ENCODE results near the gene LZTS2. TPM values are rescaled to one million over a fixed set of nuclear protein-coding genes. Genes with fewer than 3 reads are reported as not detected.

Gene LZTS2
- total and polyA plus RNA-seq, 10 of the 15 experiments (the other 5 are each of a cell fraction or from before 2014, with no cell fraction given) = 0.08 to 13.4 (median 7.2) TPM

GRCh38 chr10:101000915-101001658, 1.5 kb downstream of the LZTS2 start (continued):
- no peak for TF ChIP-seq JUNB (IDR thresholded peaks at IDR 0.05)
- no peak for TF ChIP-seq CHD1 (IDR thresholded peaks at IDR 0.05; ENCODE audit: low read depth, low read length)
- TF ChIP-seq HDAC6 (IDR thresholded peaks at IDR 0.05; ENCODE audit: unreplicated experiment) = no peak

DNA sequence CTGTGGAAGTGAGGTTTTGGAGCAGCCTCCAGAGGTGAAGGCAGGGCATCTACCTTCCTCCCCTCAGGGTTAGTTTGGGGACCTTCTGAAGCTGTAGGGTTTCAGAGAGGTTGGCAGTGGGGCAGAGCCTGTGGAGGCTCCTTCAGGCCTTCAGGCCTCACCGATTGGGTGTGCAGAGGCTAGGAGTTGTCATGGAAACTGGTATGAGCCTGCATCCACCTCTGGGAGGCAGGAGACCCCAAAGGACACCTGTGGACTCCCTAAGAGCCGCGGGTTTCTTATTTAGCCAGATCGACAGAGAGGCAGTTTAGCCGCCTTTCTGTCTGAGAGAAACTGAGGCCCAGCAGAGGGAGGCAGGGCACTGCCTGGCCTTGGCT, 2.0 kb downstream of the LZTS2 start:
- ChIA-PET POLR2A (no interaction called here), RAD21 (ENCODE audit: unreplicated experiment) (interaction anchor here (4.6 kb wide), 1 partner anchor 13 kb away, joined by 26 read pairs; no protein-coding TSS in a partner anchor), CTCF (interaction anchor here (3.7 kb wide), 1 partner anchor 13 kb away, joined by 21 read pairs; no protein-coding TSS in a partner anchor), SMC1A (ENCODE audit: uncharacterized antibody, unreplicated experiment) (no interaction called here)
- TF ChIP-seq RELA (IDR thresholded peaks at IDR 0.05; ENCODE audit: borderline replicate concordance, partially characterized antibody) = no peak
- no peak for TF ChIP-seq TAF1 (IDR thresholded peaks at IDR 0.05; ENCODE audit: borderline replicate concordance, low read depth, low read length)
- no peak for TF ChIP-seq DPF2 (IDR thresholded peaks at IDR 0.05)
- intact Hi-C loops (cut with micrococcal nuclease; ENCODE audit: unreplicated experiment) = no loop called here
- H2AFZ ChIP-seq (ENCODE audit: control insufficient read depth, low read depth, low read length) = no peak overlapping the region
- H3K9ac ChIP-seq (ENCODE audit: control insufficient read depth, insufficient read depth, low read length) = no peak overlapping the region
- no peaks in the 10 kb centered on the region for H4K20me1 ChIP-seq (ENCODE audit: control insufficient read depth, insufficient read depth)
- no peak overlapping the region for H3K27ac ChIP-seq (ENCODE audit: control insufficient read depth, insufficient read depth)
- 66% methylated on average over 5 of the region's 5 CpGs for WGBS (ENCODE audit: insufficient coverage, insufficient replicate concordance, low lambda C conversion rate, missing lambda C conversion rate)
- H3K27me3 ChIP-seq (replicated peaks in 1 of 2; ENCODE audit: control insufficient read depth in 2 of 2, insufficient read depth in 2 of 2, low read length in 1 of 2) = no peaks in the 10 kb centered on the region
- peaks cover 10% of the 10 kb centered on the region for H3K4me1 ChIP-seq (ENCODE audit: control insufficient read depth, insufficient read depth, low read length)
- BruUV-seq (replicated peaks) = no TSS peak
- H3K4me2 ChIP-seq (ENCODE audit: control insufficient read depth, insufficient read depth) = 0 out of 2 replicates have a peak overlapping the region, but pooled peaks have one; percentile 9
- peaks cover 10% of the 10 kb centered on the region for H3K79me2 ChIP-seq (ENCODE audit: control insufficient read depth, insufficient read depth, low read length)
- no peaks in the 10 kb centered on the region for H3K9me3 ChIP-seq (replicated peaks; ENCODE audit: control insufficient read depth, insufficient read depth, low read length)
- in situ Hi-C loops (cut with MboI) = no loop called here
- no peak for ATAC-seq
- H3K36me3 ChIP-seq (ENCODE audit: control insufficient read depth in 2 of 2, insufficient read depth in 2 of 2, low read length in 1 of 2) = peaks cover 0 to 2% of the 10 kb centered on the region in 2 experiments; a peak in 3 of 4 replicates
- no peak for DNase-seq (ENCODE audit: low read depth, low spot score)
- H3K4me3 ChIP-seq = no peak overlapping the region
- no peak for FAIRE-seq
